Measurements from ENCODE around the gene NID1. TPM values are rescaled to one million over a fixed set of nuclear protein-coding genes. Genes with fewer than 3 reads are reported as not detected.

The NID1 gene
- total RNA-seq, 4 donors from 2014 or later, result 70.7 to 252 (median 184) TPM

GRCh38 chr1:236091933-236092318 is 27.0 kb upstream of the NID1 start:
- intact Hi-C loops (cut with DNase I; ENCODE audit: low total_unique reads), result no loop called here
- H3K27ac ChIP-seq, result no peak overlapping the region
- H3K4me1 ChIP-seq, result no peaks in the 10 kb centered on the region
- no peaks in the 10 kb centered on the region for H3K27me3 ChIP-seq
- no peak for TF ChIP-seq CTCF (IDR thresholded peaks at IDR 0.05)
- no peak for TF ChIP-seq POLR2A (IDR thresholded peaks at IDR 0.05)
- no peak overlapping the region for H3K4me3 ChIP-seq
- H3K36me3 ChIP-seq, result no peaks in the 10 kb centered on the region
- no peak for DNase-seq
- no peaks in the 10 kb centered on the region for H3K9me3 ChIP-seq

GRCh38 chr1:236090741-236091147 is 25.9 kb upstream of the NID1 start:
- intact Hi-C loops (cut with DNase I; ENCODE audit: low total_unique reads), result no loop called here
- Histone ChIP-seq H3K36me3 (no peaks in the 10 kb centered on the region), H3K27ac (no peak overlapping the region), H3K9me3 (no peaks in the 10 kb centered on the region), H3K27me3 (no peaks in the 10 kb centered on the region), H3K4me3 (no peak overlapping the region), H3K4me1 (no peaks in the 10 kb centered on the region)
- TF ChIP-seq CTCF (IDR thresholded peaks at IDR 0.05) (no peak), POLR2A (IDR thresholded peaks at IDR 0.05) (no peak)
- DNase-seq, result no peak

- no peaks in the 10 kb centered on the region for H3K9me3 ChIP-seq
- no peak overlapping the region for H3K27ac ChIP-seq
- no peaks in the 10 kb centered on the region for H3K36me3 ChIP-seq
- H3K4me1 ChIP-seq, result no peaks in the 10 kb centered on the region
- intact Hi-C loops (cut with DNase I; ENCODE audit: low total_unique reads), result no loop called here
- TF ChIP-seq POLR2A (IDR thresholded peaks at IDR 0.05) (no peak), CTCF (IDR thresholded peaks at IDR 0.05) (no peak)
- H3K4me3 ChIP-seq, result no peak overlapping the region
- no peak for DNase-seq
- H3K27me3 ChIP-seq, result no peaks in the 10 kb centered on the region
Measured at GRCh38 chr1:236089046-236089773, 24.3 kb upstream of the NID1 start.

- DNase-seq, result no peak
- no peaks in the 10 kb centered on the region for H3K9me3 ChIP-seq
- no peak overlapping the region for H3K4me3 ChIP-seq
- no peaks in the 10 kb centered on the region for H3K27me3 ChIP-seq
- TF ChIP-seq CTCF (IDR thresholded peaks at IDR 0.05) (no peak), POLR2A (IDR thresholded peaks at IDR 0.05) (no peak)
- intact Hi-C loops (cut with DNase I; ENCODE audit: low total_unique reads), result no loop called here
- H3K36me3 ChIP-seq, result no peaks in the 10 kb centered on the region
- no peaks in the 10 kb centered on the region for H3K4me1 ChIP-seq
- no peak overlapping the region for H3K27ac ChIP-seq
Measured at GRCh38 chr1:236086537-236086936, 21.6 kb upstream of the NID1 start.

- H3K4me1 ChIP-seq, result no peaks in the 10 kb centered on the region
- H3K9me3 ChIP-seq, result no peaks in the 10 kb centered on the region
- no peaks in the 10 kb centered on the region for H3K27me3 ChIP-seq
- no peak overlapping the region for H3K27ac ChIP-seq
- intact Hi-C loops (cut with DNase I; ENCODE audit: low total_unique reads), result no loop called here
- no peak for DNase-seq
- H3K36me3 ChIP-seq, result no peaks in the 10 kb centered on the region
- H3K4me3 ChIP-seq, result no peak overlapping the region
- TF ChIP-seq CTCF (IDR thresholded peaks at IDR 0.05) (no peak), POLR2A (IDR thresholded peaks at IDR 0.05) (no peak)
Measured at GRCh38 chr1:236085545-236086159, 20.8 kb upstream of the NID1 start.
